Measurements from ENCODE around the gene PTPN1.

Gene PTPN1

GRCh38 chr20:50607850-50608749 lies 97.9 kb downstream of the PTPN1 start:
- no peaks in the 10 kb centered on the region for H3K9me3 ChIP-seq (ENCODE audit: control insufficient read depth in 2 of 2, low read length in 2 of 2)
- H3K27me3 ChIP-seq (ENCODE audit: control insufficient read depth in 2 of 2, insufficient read depth in 2 of 2, low read length in 2 of 2), result no peaks in the 10 kb centered on the region
- H3K9ac ChIP-seq (ENCODE audit: low read depth in 1 of 2, low read length in 2 of 2), result no peak overlapping the region
- H3K4me3 ChIP-seq (ENCODE audit: low read length in 2 of 2), result no peak overlapping the region
- no peaks in the 10 kb centered on the region for H3K36me3 ChIP-seq (ENCODE audit: control insufficient read depth in 2 of 2, insufficient read depth in 2 of 2, low read length in 2 of 2)
- no peak overlapping the region for H3K27ac ChIP-seq (ENCODE audit: low read depth in 2 of 2, low read length in 2 of 2)
- no peaks in the 10 kb centered on the region for H3K4me1 ChIP-seq (ENCODE audit: control insufficient read depth in 2 of 2, insufficient read depth in 2 of 2, low read length in 2 of 2)

- no peaks in the 10 kb centered on the region for H3K4me1 ChIP-seq (ENCODE audit: control insufficient read depth in 2 of 2, insufficient read depth in 2 of 2, low read length in 2 of 2)
- no peaks in the 10 kb centered on the region for H3K36me3 ChIP-seq (ENCODE audit: control insufficient read depth in 2 of 2, insufficient read depth in 2 of 2, low read length in 2 of 2)
- no peak overlapping the region for H3K9ac ChIP-seq (ENCODE audit: low read depth in 1 of 2, low read length in 2 of 2)
- H3K27me3 ChIP-seq (ENCODE audit: control insufficient read depth in 2 of 2, insufficient read depth in 2 of 2, low read length in 2 of 2), result no peaks in the 10 kb centered on the region
- no peak overlapping the region for H3K27ac ChIP-seq (ENCODE audit: low read depth in 2 of 2, low read length in 2 of 2)
- no peak overlapping the region for H3K4me3 ChIP-seq (ENCODE audit: low read length in 2 of 2)
- no peaks in the 10 kb centered on the region for H3K9me3 ChIP-seq (ENCODE audit: control insufficient read depth in 2 of 2, low read length in 2 of 2)
These were observed 98.5 kb downstream of the PTPN1 start for GRCh38 chr20:50608750-50609104.

DNA sequence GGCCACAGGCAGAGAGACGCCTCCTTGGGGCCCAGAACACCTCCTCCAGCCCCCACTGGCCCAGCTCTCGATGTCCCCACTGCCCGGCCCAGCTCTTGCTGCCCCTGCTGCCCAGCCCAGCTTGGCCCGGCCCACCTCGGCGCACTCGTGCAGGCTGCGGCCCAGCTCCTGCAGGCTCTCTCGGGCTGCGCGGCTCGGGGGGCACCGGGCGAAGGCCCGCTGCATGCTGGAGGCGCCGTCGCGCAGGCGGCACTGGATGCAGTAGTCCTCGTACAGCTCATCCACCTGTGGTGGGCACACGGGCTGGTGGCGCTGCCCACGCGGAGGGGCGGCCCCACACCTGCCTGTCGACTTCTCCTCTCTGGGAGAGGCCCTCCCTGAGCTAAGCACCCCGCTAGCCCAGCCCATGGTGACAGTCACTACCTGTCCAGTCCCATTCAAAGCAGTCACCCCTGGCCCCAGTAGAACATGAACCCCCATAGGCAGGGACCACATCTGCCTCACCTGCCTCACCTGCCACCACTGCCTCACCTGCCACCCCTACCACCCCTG lies 99.3 kb downstream of the PTPN1 start:
- Histone ChIP-seq H3K9me3 (ENCODE audit: control insufficient read depth in 2 of 2, low read length in 2 of 2) (no peaks in the 10 kb centered on the region), H3K36me3 (ENCODE audit: control insufficient read depth in 2 of 2, insufficient read depth in 2 of 2, low read length in 2 of 2) (no peaks in the 10 kb centered on the region), H3K27me3 (ENCODE audit: control insufficient read depth in 2 of 2, insufficient read depth in 2 of 2, low read length in 2 of 2) (no peaks in the 10 kb centered on the region), H3K9ac (ENCODE audit: low read depth in 1 of 2, low read length in 2 of 2) (no peak overlapping the region), H3K4me1 (ENCODE audit: control insufficient read depth in 2 of 2, insufficient read depth in 2 of 2, low read length in 2 of 2) (no peaks in the 10 kb centered on the region), H3K4me3 (ENCODE audit: low read length in 2 of 2) (no peak overlapping the region), H3K27ac (ENCODE audit: low read depth in 2 of 2, low read length in 2 of 2) (no peak overlapping the region)

DNA sequence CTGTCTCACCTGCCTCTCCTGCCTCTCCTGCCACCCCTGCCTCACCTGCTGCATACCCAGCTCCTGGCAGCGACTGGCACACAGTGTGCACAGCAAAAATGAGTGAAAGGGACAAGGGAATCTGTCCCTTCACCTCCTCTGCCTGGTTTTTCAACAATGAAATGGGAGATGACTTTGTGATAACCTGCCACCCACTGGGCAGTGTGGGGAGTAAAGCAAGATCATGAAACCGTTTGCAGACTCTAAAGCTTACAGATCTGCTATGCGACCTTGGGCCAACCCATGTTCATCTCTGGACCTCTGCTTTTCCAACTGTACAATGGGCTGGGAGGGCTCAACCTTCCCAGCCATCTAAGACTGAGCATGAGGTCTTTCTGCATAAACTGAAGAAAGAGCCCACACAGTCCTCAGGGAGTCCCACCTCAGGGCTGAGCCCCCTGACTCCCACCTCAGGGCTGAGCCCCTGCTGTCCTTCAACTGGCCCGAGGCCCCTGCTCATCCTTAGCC lies 100.1 kb downstream of the PTPN1 start:
- Histone ChIP-seq H3K27me3 (ENCODE audit: control insufficient read depth in 2 of 2, insufficient read depth in 2 of 2, low read length in 2 of 2) (no peaks in the 10 kb centered on the region), H3K36me3 (ENCODE audit: control insufficient read depth in 2 of 2, insufficient read depth in 2 of 2, low read length in 2 of 2) (no peaks in the 10 kb centered on the region), H3K9ac (ENCODE audit: low read depth in 1 of 2, low read length in 2 of 2) (no peak overlapping the region), H3K4me3 (ENCODE audit: low read length in 2 of 2) (no peak overlapping the region), H3K4me1 (ENCODE audit: control insufficient read depth in 2 of 2, insufficient read depth in 2 of 2, low read length in 2 of 2) (no peaks in the 10 kb centered on the region), H3K27ac (ENCODE audit: low read depth in 2 of 2, low read length in 2 of 2) (no peak overlapping the region), H3K9me3 (ENCODE audit: control insufficient read depth in 2 of 2, low read length in 2 of 2) (no peaks in the 10 kb centered on the region)

GRCh38 chr20:50611128-50611810 lies 101.1 kb downstream of the PTPN1 start:
- H3K4me1 ChIP-seq (ENCODE audit: control insufficient read depth in 2 of 2, insufficient read depth in 2 of 2, low read length in 2 of 2), result no peaks in the 10 kb centered on the region
- H3K36me3 ChIP-seq (ENCODE audit: control insufficient read depth in 2 of 2, insufficient read depth in 2 of 2, low read length in 2 of 2), result no peaks in the 10 kb centered on the region
- H3K27ac ChIP-seq (ENCODE audit: low read depth in 2 of 2, low read length in 2 of 2), result no peak overlapping the region
- H3K9ac ChIP-seq (ENCODE audit: low read depth in 1 of 2, low read length in 2 of 2), result no peak overlapping the region
- H3K9me3 ChIP-seq (ENCODE audit: control insufficient read depth in 2 of 2, low read length in 2 of 2), result no peaks in the 10 kb centered on the region
- H3K4me3 ChIP-seq (ENCODE audit: low read length in 2 of 2), result no peak overlapping the region
- no peaks in the 10 kb centered on the region for H3K27me3 ChIP-seq (ENCODE audit: control insufficient read depth in 2 of 2, insufficient read depth in 2 of 2, low read length in 2 of 2)

GRCh38 chr20:50613438-50614169 lies 103.4 kb downstream of the PTPN1 start:
- Histone ChIP-seq H3K9me3 (ENCODE audit: control insufficient read depth in 2 of 2, low read length in 2 of 2) (no peaks in the 10 kb centered on the region), H3K27me3 (ENCODE audit: control insufficient read depth in 2 of 2, insufficient read depth in 2 of 2, low read length in 2 of 2) (no peaks in the 10 kb centered on the region)

DNA sequence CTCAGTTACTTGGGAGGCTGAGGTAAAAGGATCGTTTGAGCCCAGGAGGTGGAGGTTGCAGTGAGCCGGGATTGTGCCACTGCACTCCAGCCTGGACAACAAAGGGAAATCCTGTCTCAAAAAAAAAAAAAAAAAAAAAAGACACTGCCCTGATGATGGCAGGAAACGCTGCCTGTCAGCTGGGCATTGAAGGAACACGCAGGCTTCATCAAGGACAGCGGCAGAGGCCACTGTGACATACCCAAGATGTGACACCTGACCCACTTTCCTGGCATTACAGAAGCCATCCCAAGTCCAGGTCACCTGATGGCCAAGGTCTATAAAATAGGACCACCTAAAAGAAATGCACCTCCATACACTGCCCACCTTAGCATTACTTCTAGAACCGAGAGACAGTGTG lies 105.2 kb downstream of the PTPN1 start:
- Histone ChIP-seq H3K9me3 (ENCODE audit: control insufficient read depth in 2 of 2, low read length in 2 of 2) (no peaks in the 10 kb centered on the region), H3K27ac (ENCODE audit: low read depth in 2 of 2, low read length in 2 of 2) (no peak overlapping the region), H3K36me3 (ENCODE audit: control insufficient read depth in 2 of 2, insufficient read depth in 2 of 2, low read length in 2 of 2) (no peaks in the 10 kb centered on the region), H3K4me1 (ENCODE audit: control insufficient read depth in 2 of 2, insufficient read depth in 2 of 2, low read length in 2 of 2) (no peaks in the 10 kb centered on the region), H3K4me3 (ENCODE audit: low read length in 2 of 2) (no peak overlapping the region), H3K9ac (ENCODE audit: low read depth in 1 of 2, low read length in 2 of 2) (no peak overlapping the region), H3K27me3 (ENCODE audit: control insufficient read depth in 2 of 2, insufficient read depth in 2 of 2, low read length in 2 of 2) (no peaks in the 10 kb centered on the region)

More at GRCh38 chr20:50613438-50614169, 103.4 kb downstream of the PTPN1 start:
- Histone ChIP-seq H3K4me1 (ENCODE audit: control insufficient read depth in 2 of 2, insufficient read depth in 2 of 2, low read length in 2 of 2) (no peaks in the 10 kb centered on the region), H3K9ac (ENCODE audit: low read depth in 1 of 2, low read length in 2 of 2) (no peak overlapping the region), H3K4me3 (ENCODE audit: low read length in 2 of 2) (no peak overlapping the region), H3K27ac (ENCODE audit: low read depth in 2 of 2, low read length in 2 of 2) (no peak overlapping the region), H3K36me3 (ENCODE audit: control insufficient read depth in 2 of 2, insufficient read depth in 2 of 2, low read length in 2 of 2) (no peaks in the 10 kb centered on the region)

DNA sequence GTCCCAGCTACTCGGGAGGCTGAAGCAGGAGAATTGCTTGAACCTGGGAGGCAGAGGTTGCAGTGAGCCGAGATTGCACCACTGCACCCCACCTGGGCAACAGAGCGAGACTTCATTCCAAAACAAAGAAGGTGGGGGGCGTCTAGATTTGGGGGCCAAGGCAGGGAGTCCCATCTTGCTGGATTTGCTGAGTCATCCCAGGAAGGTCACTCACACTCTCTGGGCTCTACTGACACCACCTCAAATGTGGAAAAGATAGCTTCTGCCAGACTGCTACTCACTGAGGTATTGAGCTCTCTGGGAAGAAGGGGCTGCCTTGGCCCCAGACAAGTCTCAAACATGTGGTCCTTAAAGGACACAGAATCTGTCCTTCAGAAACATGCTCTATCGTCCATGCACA lies 106.8 kb downstream of the PTPN1 start:
- Histone ChIP-seq H3K4me3 (ENCODE audit: low read length in 2 of 2) (no peak overlapping the region), H3K9ac (ENCODE audit: low read depth in 1 of 2, low read length in 2 of 2) (no peak overlapping the region), H3K27me3 (ENCODE audit: control insufficient read depth in 2 of 2, insufficient read depth in 2 of 2, low read length in 2 of 2) (no peaks in the 10 kb centered on the region), H3K9me3 (ENCODE audit: control insufficient read depth in 2 of 2, low read length in 2 of 2) (peaks cover 0 to 4% of the 10 kb centered on the region in 2 donors), H3K4me1 (ENCODE audit: control insufficient read depth in 2 of 2, insufficient read depth in 2 of 2, low read length in 2 of 2) (no peaks in the 10 kb centered on the region), H3K36me3 (ENCODE audit: control insufficient read depth in 2 of 2, insufficient read depth in 2 of 2, low read length in 2 of 2) (no peaks in the 10 kb centered on the region), H3K27ac (ENCODE audit: low read depth in 2 of 2, low read length in 2 of 2) (no peak overlapping the region)

GRCh38 chr20:50618537-50618936 lies 108.4 kb downstream of the PTPN1 start:
- Histone ChIP-seq H3K4me3 (ENCODE audit: low read length in 2 of 2) (no peak overlapping the region), H3K9ac (ENCODE audit: low read depth in 1 of 2, low read length in 2 of 2) (no peak overlapping the region), H3K36me3 (ENCODE audit: control insufficient read depth in 2 of 2, insufficient read depth in 2 of 2, low read length in 2 of 2) (no peaks in the 10 kb centered on the region), H3K9me3 (ENCODE audit: control insufficient read depth in 2 of 2, low read length in 2 of 2) (peaks cover 0 to 4% of the 10 kb centered on the region in 2 donors), H3K4me1 (ENCODE audit: control insufficient read depth in 2 of 2, insufficient read depth in 2 of 2, low read length in 2 of 2) (no peaks in the 10 kb centered on the region), H3K27me3 (ENCODE audit: control insufficient read depth in 2 of 2, insufficient read depth in 2 of 2, low read length in 2 of 2) (no peaks in the 10 kb centered on the region), H3K27ac (ENCODE audit: low read depth in 2 of 2, low read length in 2 of 2) (no peak overlapping the region)

Measured in mucosa of rectum (tissue), 2 donors.